GM21528 (cell line): ENCODE results near the gene TAPBP.
"Not testable (repeated sequence)": the region's sequence is repeated elsewhere in the genome, so short reads cannot be mapped to it uniquely, and the experiment has no call there.

ENCODE experiments used
- ATAC-seq: cut with Tn5 transposase; IDR thresholded peaks from one replicate; pipeline ENCODE4 v1.9.1; 2021; ENCODE audit warnings: mild to moderate bottlenecking, moderate library complexity; ENCODE audit not compliant: unreplicated experiment, low FRiP score

TAPBP gene

GRCh38 chr6:33313709-33314514 lies at the start of gene TAPBP:
TAPBP (minus strand) TSS chr6:33314078; CDS start chr6:33314041, 37 bp downstream.
- peak; percentile 38 for ATAC-seq

DNA sequence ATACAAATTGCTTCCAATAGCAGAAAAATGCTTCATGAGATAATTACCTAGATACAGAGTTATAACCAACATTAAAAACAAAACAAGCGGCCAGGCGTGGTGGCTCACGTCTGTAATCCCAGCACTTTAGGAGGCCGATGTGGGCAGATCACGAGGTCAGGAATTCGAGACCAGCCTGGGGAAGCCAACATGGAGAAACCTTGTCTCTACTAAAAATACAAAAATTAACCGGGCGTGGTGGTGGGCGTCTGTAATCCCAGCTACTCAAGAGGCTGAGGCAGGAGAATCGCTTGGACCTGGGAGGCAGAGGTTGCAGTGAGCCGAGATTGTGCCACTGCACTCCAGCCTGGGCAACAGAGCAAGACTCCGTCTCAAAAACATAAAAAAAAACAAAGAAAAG lies 49.6 kb upstream of the TAPBP start:
- not testable (repeated sequence) for ATAC-seq

- ATAC-seq: no peak
Observed at GRCh38 chr6:33359331-33359730, 45.5 kb upstream of the TAPBP start.

DNA sequence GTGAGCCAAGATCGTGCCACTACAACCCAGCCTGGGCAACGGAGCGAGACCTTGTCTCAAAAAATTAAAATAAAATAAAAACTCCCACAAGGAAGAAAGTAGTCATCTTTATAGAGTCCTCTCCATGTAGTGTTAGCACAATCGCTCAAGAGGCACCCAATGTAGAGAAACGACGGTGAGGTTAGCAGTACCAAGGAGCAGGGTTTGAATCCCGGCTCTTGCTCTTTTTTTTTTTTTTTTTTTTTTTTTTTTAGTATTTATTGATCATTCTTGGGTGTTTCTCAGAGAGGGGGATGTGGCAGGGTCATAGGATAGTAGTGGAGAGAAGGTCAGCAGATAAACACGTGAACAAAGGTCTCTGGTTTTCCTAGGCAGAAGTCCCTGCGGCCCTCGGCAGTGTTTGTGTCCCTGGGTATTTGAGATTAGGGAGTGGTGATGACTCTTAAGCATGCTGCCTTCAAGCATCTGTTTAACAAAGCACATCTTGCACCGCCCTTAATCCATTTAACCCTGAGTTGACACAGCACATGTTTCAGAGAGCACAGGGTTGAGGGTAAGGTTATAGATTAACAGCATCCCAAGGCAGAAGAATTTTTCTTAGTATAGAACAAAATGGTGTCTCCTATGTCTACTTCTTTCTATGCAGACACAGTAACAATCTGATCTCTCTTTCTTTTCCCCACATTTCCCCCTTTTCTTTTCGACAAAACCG lies 43.4 kb upstream of the TAPBP start:
- ATAC-seq: not testable (repeated sequence)

- no peak for ATAC-seq
Observed at GRCh38 chr6:33356295-33356694, 42.4 kb upstream of the TAPBP start.

- not testable (repeated sequence) for ATAC-seq
Observed at GRCh38 chr6:33355860-33356259, 42.0 kb upstream of the TAPBP start.

DNA sequence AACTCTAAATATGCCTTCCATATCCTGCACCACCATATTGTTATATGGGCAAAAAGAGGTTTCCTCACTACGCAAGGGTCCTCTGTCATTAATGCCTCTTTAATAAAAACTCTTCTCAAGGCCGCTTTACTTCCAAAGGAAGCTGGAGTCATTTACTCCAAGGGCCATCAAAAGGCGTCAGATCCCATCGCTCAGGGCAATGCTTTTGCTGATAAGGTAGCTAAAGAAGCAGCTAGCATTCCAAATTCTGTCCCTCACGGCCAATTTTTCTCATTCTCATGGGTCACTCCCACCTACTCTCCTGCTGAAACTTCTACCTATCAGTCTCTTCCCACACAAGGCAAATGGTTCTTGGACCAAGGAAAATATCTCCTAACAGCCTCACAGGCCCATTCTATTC lies 33.9 kb upstream of the TAPBP start:
- ATAC-seq: no peak

DNA sequence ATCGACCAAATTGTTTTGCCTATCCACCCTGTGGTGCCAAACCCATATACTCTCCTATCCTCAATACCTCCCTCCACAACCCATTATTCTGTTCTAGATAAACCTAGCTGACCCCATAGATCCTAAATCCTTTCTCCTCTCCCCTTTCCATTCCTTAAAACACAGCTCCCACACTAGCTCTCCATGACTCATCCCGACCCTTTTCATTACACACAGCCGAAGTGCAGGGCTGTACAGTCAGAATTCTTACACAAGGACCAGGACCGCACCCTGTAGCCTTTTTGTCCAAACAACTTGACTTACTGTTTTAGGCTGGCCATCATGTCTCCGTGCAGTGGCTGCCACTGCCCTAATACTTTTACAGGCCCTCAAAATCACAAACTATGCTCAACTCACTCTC lies 33.1 kb upstream of the TAPBP start:
- ATAC-seq: not testable (repeated sequence)

GRCh38 chr6:33344701-33345697 lies 31.1 kb upstream of the TAPBP start:
- no peak for ATAC-seq

GRCh38 chr6:33343953-33344611 lies 30.2 kb upstream of the TAPBP start:
- ATAC-seq: peak; percentile 64

- ATAC-seq: not testable (repeated sequence)
Observed at GRCh38 chr6:33343606-33343952, 29.7 kb upstream of the TAPBP start.

GRCh38 chr6:33339193-33339592 lies 25.3 kb upstream of the TAPBP start:
- no peak for ATAC-seq

DNA sequence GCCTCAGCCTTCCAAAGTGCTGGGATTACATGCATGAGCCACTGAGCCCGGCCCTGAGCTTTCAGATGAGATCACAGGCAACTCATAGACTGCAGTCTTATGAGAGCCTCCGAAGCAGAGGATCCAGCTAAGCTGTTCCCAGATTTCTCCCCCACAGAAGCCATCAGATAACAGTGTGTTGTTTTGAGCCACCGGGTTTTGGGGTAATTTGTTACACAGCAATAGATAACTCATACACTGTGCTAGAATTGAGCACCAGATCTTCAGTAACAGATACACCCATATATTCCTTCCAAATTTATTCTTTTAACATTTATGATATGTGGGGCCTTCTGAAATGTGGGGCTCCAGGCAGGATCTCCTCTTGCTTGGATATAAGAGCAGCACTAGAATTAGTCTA lies 22.6 kb upstream of the TAPBP start:
- ATAC-seq: no peak

GRCh38 chr6:33335916-33336315 lies 22.0 kb upstream of the TAPBP start:
- no peak for ATAC-seq

- ATAC-seq: no peak
Observed at GRCh38 chr6:33333666-33334065, 19.8 kb upstream of the TAPBP start.

- no peak for ATAC-seq
Observed at GRCh38 chr6:33330736-33331135, 16.9 kb upstream of the TAPBP start.

GRCh38 chr6:33329058-33329457 lies 15.2 kb upstream of the TAPBP start:
- ATAC-seq: no peak

- no peak for ATAC-seq
Observed at GRCh38 chr6:33324125-33324524, 10.2 kb upstream of the TAPBP start.

GRCh38 chr6:33323623-33323948 lies 9.7 kb upstream of the TAPBP start:
- ATAC-seq: peak; percentile 9

GRCh38 chr6:33321227-33321626 lies 7.3 kb upstream of the TAPBP start:
- no peak for ATAC-seq
